ENCODE results near the gene COPG2. TPM values are rescaled to one million over a fixed set of nuclear protein-coding genes. Genes with fewer than 3 reads are reported as not detected.

Gene COPG2
- total and polyA plus RNA-seq, 2 of the 8 experiments (the other 6 are each of a cell fraction or from before 2014, with no cell fraction given) = 50.3 to 53.1 TPM

- TF ChIP-seq MAFK (IDR thresholded peaks at IDR 0.05; ENCODE audit: low read depth, low read length) (no peak), RFX5 (IDR thresholded peaks at IDR 0.05; ENCODE audit: borderline replicate concordance, low read depth, low read length) (no peak)
These were observed 207.3 kb downstream of the COPG2 start (continued) for GRCh38 chr7:130461272-130461671.

Data from H1 (cell line).